PC-9 (cell line): ENCODE results near the gene FRMD8. TPM values are rescaled to one million over a fixed set of nuclear protein-coding genes. Genes with fewer than 3 reads are reported as not detected.

Experiments used
- BruUV-seq: library from RNA; stranded (reverse); fragments of 400-500 nt; replicated peaks from 2 replicates; lab custom pipeline; 2021; lab: Mats Ljungman, UMichigan
- CTCF ChIA-PET: fragments of 300-600 bp; sonication (Branson Sonifier 250); formaldehyde crosslinking; loops from one replicate; lab custom pipeline; 2022; ENCODE audit warnings: antibody characterized with exemption; lab: Charles Lee
- POLR2A ChIA-PET: fragments of 300-600 bp; sonication (Branson Sonifier 250); formaldehyde crosslinking; loops from one replicate; lab custom pipeline; 2022; ENCODE audit warnings: antibody characterized with exemption; ENCODE audit not compliant: unreplicated experiment; lab: Charles Lee
- DNase-seq, 2 experiments: peaks; one replicate each; pipeline versions ENCODE4 v3.0.0 to v3.0.0-alpha.2; 2015 to 2022; ENCODE audit warnings: mixed read lengths in 1 of 2
- H2AFZ ChIP-seq: fragments of 200-600 bp; sonication (generic); 2 replicates; pipeline ENCODE4 v1.8.1; 2017; ENCODE audit warnings: antibody characterized with exemption
- H3F3A ChIP-seq: fragments of 200-600 bp; sonication (generic); 2 replicates; pipeline ENCODE4 v1.8.1; 2017; ENCODE audit warnings: antibody characterized with exemption, mild to moderate bottlenecking, low read depth; ENCODE audit not compliant: insufficient read depth
- H3K27ac ChIP-seq: fragments of 200-600 bp; sonication (generic); 2 replicates; pipeline ENCODE4 v1.6.1; 2016; ENCODE audit warnings: mixed run types
- H3K27me3 ChIP-seq: fragments of 200-600 bp; sonication (generic); 2 replicates; pipeline ENCODE4 v1.6.1; 2016; ENCODE audit warnings: low read depth, mixed run types; ENCODE audit not compliant: insufficient read depth
- H3K36me3 ChIP-seq: fragments of 200-600 bp; sonication (generic); 2 replicates; pipeline ENCODE4 v1.6.1; 2016; ENCODE audit warnings: low read depth, mixed run types
- H3K4me1 ChIP-seq: fragments of 200-600 bp; sonication (generic); replicated peaks from 2 replicates; pipeline ENCODE4 v1.6.1; 2016; ENCODE audit warnings: mixed run types; ENCODE audit not compliant: insufficient read depth
- H3K4me2 ChIP-seq: fragments of 200-600 bp; sonication (generic); 2 replicates; pipeline ENCODE4 v1.6.1; 2017; ENCODE audit warnings: mixed run types
- H3K4me3 ChIP-seq: fragments of 200-600 bp; sonication (generic); 2 replicates; pipeline ENCODE4 v1.6.1; 2016; ENCODE audit warnings: mixed run types
- H3K79me2 ChIP-seq: fragments of 200-600 bp; sonication (generic); 2 replicates; pipeline ENCODE4 v1.6.1; 2017; ENCODE audit warnings: low read depth, mixed run types
- H3K9me2 ChIP-seq: fragments of 200-600 bp; sonication (generic); 2 replicates; pipeline ENCODE4 v1.8.1; 2017; ENCODE audit warnings: mild to moderate bottlenecking; ENCODE audit not compliant: insufficient read depth
- H3K9me3 ChIP-seq: fragments of 200-600 bp; sonication (generic); 2 replicates; pipeline ENCODE4 v1.8.1; 2016; ENCODE audit warnings: low read depth; ENCODE audit not compliant: insufficient read depth
- H4K20me1 ChIP-seq: fragments of 200-600 bp; sonication (generic); 2 replicates; pipeline ENCODE4 v1.8.1; 2017; ENCODE audit not compliant: insufficient read depth
- CTCF ChIP-seq: fragments of 200-600 bp; sonication (generic); conservative IDR thresholded peaks from 2 replicates; pipeline ENCODE4 v1.6.1; 2017; ENCODE audit warnings: mixed run types, antibody characterized with exemption, mild to moderate bottlenecking, moderate library complexity
- EZH2 ChIP-seq: fragments of 200-600 bp; sonication (generic); IDR thresholded peaks from 2 replicates; pipeline ENCODE4 v1.8.0; 2017; ENCODE audit warnings: antibody characterized with exemption, low read depth
- intact Hi-C: fragments of 100-400 bp; cut with micrococcal nuclease; formaldehyde crosslinking; loops from one replicate; pipeline ENCODE4 v1.10.0; 2022; ENCODE audit not compliant: unreplicated experiment
- total RNA-seq: library from RNA; stranded (reverse); gene quantifications from 2 replicates; pipeline ENCODE4 v1.2.3, GENCODE V29; 2021

The FRMD8 gene
- total RNA-seq, 1 experiment from 2014 or later: 32.4 TPM

- Histone ChIP-seq H4K20me1 (peaks cover 97% of the 10 kb centered on the region), H3F3A (peaks cover 98% of the 10 kb centered on the region), H3K4me2 (peak overlapping the region; percentile 99; the same call in 1 of the 2 replicates), H3K4me3 (no peak overlapping the region), H3K9me3 (no peaks in the 10 kb centered on the region), H3K9me2 (no peaks in the 10 kb centered on the region), H3K36me3 (peaks cover 69% of the 10 kb centered on the region), H3K27ac (peak overlapping the region; percentile 100), H3K4me1 (peaks cover 54% of the 10 kb centered on the region), H2AFZ (no peak overlapping the region), H3K79me2 (peaks cover 97% of the 10 kb centered on the region), H3K27me3 (no peaks in the 10 kb centered on the region)
- POLR2A ChIA-PET: interaction anchor here (0.5 to 1.1 kb wide), 8 partner anchors 9 to 806 kb away, joined by 3 to 18 read pairs (median 6); no protein-coding TSS in a partner anchor
- BruUV-seq: no TSS peak
- CTCF ChIA-PET: no interaction called here
- no peak for TF ChIP-seq CTCF
- no peak for TF ChIP-seq EZH2
- no peak for DNase-seq
- intact Hi-C loops: no loop called here
Observed at GRCh38 chr11:65430406-65431217, 44.2 kb downstream of the FRMD8 start.

GRCh38 chr11:65431451-65432099 is 45.1 kb downstream of the FRMD8 start:
- H3K4me3 ChIP-seq: no peak overlapping the region
- peaks cover 97% of the 10 kb centered on the region for H3K79me2 ChIP-seq
- no peaks in the 10 kb centered on the region for H3K27me3 ChIP-seq
- peaks cover 50% of the 10 kb centered on the region for H3K4me1 ChIP-seq
- peak overlapping the region; percentile 24 for H3K27ac ChIP-seq
- peaks cover 97% of the 10 kb centered on the region for H4K20me1 ChIP-seq
- ChIA-PET CTCF (interaction anchor here (1.1 kb wide), 1 partner anchor 37 kb away, joined by 19 read pairs; no protein-coding TSS in a partner anchor), POLR2A (no interaction called here)
- peaks cover 68% of the 10 kb centered on the region for H3K36me3 ChIP-seq
- intact Hi-C loops: loop anchor here (2.0 kb wide), 1 partner anchor 13 kb away; no protein-coding TSS in a partner anchor
- TF ChIP-seq CTCF: no peak
- no peak for TF ChIP-seq EZH2
- BruUV-seq: no TSS peak
- H2AFZ ChIP-seq: no peak overlapping the region
- no peak for DNase-seq
- H3K9me2 ChIP-seq: no peaks in the 10 kb centered on the region
- peaks cover 98% of the 10 kb centered on the region for H3F3A ChIP-seq
- H3K4me2 ChIP-seq: peak overlapping the region; percentile 8
- H3K9me3 ChIP-seq: no peaks in the 10 kb centered on the region

- peaks cover 44% of the 10 kb centered on the region for H3K4me1 ChIP-seq
- H3K27ac ChIP-seq: peak overlapping the region; percentile 24
- POLR2A ChIA-PET: interaction anchor here (0.6 kb wide), 4 partner anchors 23 to 426 kb away, joined by 3 to 11 read pairs (median 6); no protein-coding TSS in a partner anchor
Observed at GRCh38 chr11:65432100-65432650, 45.7 kb downstream of the FRMD8 start.

More at GRCh38 chr11:65432100-65432650, 45.7 kb downstream of the FRMD8 start:
- Histone ChIP-seq H3K36me3 (peaks cover 65% of the 10 kb centered on the region), H3K9me3 (no peaks in the 10 kb centered on the region), H2AFZ (no peak overlapping the region), H3K9me2 (no peaks in the 10 kb centered on the region), H3F3A (peaks cover 96% of the 10 kb centered on the region), H3K79me2 (peaks cover 94% of the 10 kb centered on the region), H3K27me3 (no peaks in the 10 kb centered on the region), H3K4me2 (peak overlapping the region; percentile 8; the same call in 1 of the 2 replicates), H4K20me1 (peaks cover 94% of the 10 kb centered on the region), H3K4me3 (no peak overlapping the region)
- CTCF ChIA-PET: interaction anchor here (0.6 to 1.1 kb wide), 2 partner anchors 37 to 57 kb away, joined by 6 to 19 read pairs; no protein-coding TSS in a partner anchor
- TF ChIP-seq CTCF (no peak), EZH2 (no peak)
- DNase-seq: no peak
- no TSS peak for BruUV-seq
- intact Hi-C loops: loop anchor here (2.0 kb wide), 1 partner anchor 13 kb away; no protein-coding TSS in a partner anchor
